OCI-LY1 (cell line): ENCODE measurements around the gene B3GNT5.

Experiments
- H2AFZ ChIP-seq: fragments of 200-600 bp; sonication (generic), shearing (Covaris generic); 2 replicates; pipeline ENCODE4 v1.6.0; 2014; ENCODE audit warnings: antibody characterized with exemption, mild to moderate bottlenecking, low read length
- H3F3A ChIP-seq: fragments of 200-600 bp; sonication (generic), shearing (Covaris generic); 2 replicates; pipeline ENCODE4 v1.6.0; 2014; ENCODE audit warnings: mild to moderate bottlenecking, antibody characterized with exemption, low read length, moderate library complexity; ENCODE audit not compliant: insufficient read depth
- H3K27ac ChIP-seq: fragments of 200-600 bp; sonication (generic); 2 replicates; pipeline ENCODE4 v1.5.1; 2014; ENCODE audit warnings: low read length, mixed run types, mild to moderate bottlenecking, low read depth; ENCODE audit not compliant: poor library complexity, severe bottlenecking
- H3K27me3 ChIP-seq: fragments of 200-600 bp; sonication (generic); 2 replicates; pipeline ENCODE4 v1.6.0; 2014; ENCODE audit warnings: antibody characterized with exemption, mild to moderate bottlenecking, low read length, moderate library complexity; ENCODE audit not compliant: insufficient read depth
- H3K36me3 ChIP-seq: fragments of 200-600 bp; sonication (generic); 2 replicates; pipeline ENCODE4 v1.6.1; 2014; ENCODE audit warnings: mild to moderate bottlenecking, antibody characterized with exemption, low read length, moderate library complexity, mixed read lengths; ENCODE audit not compliant: insufficient read depth
- H3K4me1 ChIP-seq: fragments of 200-600 bp; sonication (generic); 2 replicates; pipeline ENCODE4 v1.5.1; 2014; ENCODE audit warnings: mild to moderate bottlenecking, low read length, moderate library complexity; ENCODE audit not compliant: insufficient read depth, severe bottlenecking
- H3K4me2 ChIP-seq: fragments of 200-600 bp; sonication (generic), shearing (Covaris generic); 2 replicates; pipeline ENCODE4 v1.6.1; 2014; ENCODE audit warnings: low read length
- H3K4me3 ChIP-seq: fragments of 200-600 bp; sonication (generic); 2 replicates; pipeline ENCODE4 v1.5.1; 2014; ENCODE audit warnings: low read length, low read depth, mild to moderate bottlenecking, mixed read lengths; ENCODE audit not compliant: poor library complexity, severe bottlenecking
- H3K79me2 ChIP-seq: fragments of 200-600 bp; shearing (Covaris generic); 2 replicates; pipeline ENCODE4 v1.6.1; 2016; ENCODE audit warnings: mixed run types, low read length, mixed read lengths; ENCODE audit not compliant: insufficient read depth
- H3K9ac ChIP-seq: fragments of 200-600 bp; sonication (generic), shearing (Covaris generic); 2 replicates; pipeline ENCODE4 v1.6.1; 2014; ENCODE audit warnings: mild to moderate bottlenecking, low read length, mixed read lengths
- H3K9me2 ChIP-seq: fragments of 200-600 bp; sonication (generic), shearing (Covaris generic); 2 replicates; pipeline ENCODE4 v1.6.1; 2014; ENCODE audit warnings: low read depth, mild to moderate bottlenecking, low read length, mixed read lengths
- H3K9me3 ChIP-seq: fragments of 200-600 bp; shearing (Covaris generic); 2 replicates; pipeline ENCODE4 v1.6.1; 2014; ENCODE audit warnings: low read length, mixed read lengths
- H4K20me1 ChIP-seq: fragments of 200-600 bp; sonication (generic), shearing (Covaris generic); 2 replicates; pipeline ENCODE4 v1.6.0; 2016; ENCODE audit warnings: mild to moderate bottlenecking, low read length; ENCODE audit not compliant: insufficient read depth
- CTCF ChIP-seq: fragments of 200-600 bp; sonication (generic), shearing (Covaris generic); IDR thresholded peaks from 2 replicates; pipeline ENCODE4 v1.5.1; 2017; ENCODE audit warnings: mild to moderate bottlenecking, antibody characterized with exemption, low read length, moderate library complexity, mixed read lengths
- EZH2 ChIP-seq: fragments of 200-600 bp; sonication (generic), shearing (Covaris generic); IDR thresholded peaks from 2 replicates; pipeline ENCODE4 v1.8.0; 2017; ENCODE audit warnings: borderline replicate concordance, mixed run types, mild to moderate bottlenecking, antibody characterized with exemption, low read length, moderate library complexity, mixed read lengths

B3GNT5 gene

GRCh38 chr3:183285828-183286457 is 32.9 kb downstream of the B3GNT5 start:
- H3K4me2 ChIP-seq = no peak overlapping the region
- H3K79me2 ChIP-seq = no peaks in the 10 kb centered on the region
- no peak overlapping the region for H3K9ac ChIP-seq
- H2AFZ ChIP-seq = no peak overlapping the region
- H3K9me3 ChIP-seq = no peaks in the 10 kb centered on the region
- H3K36me3 ChIP-seq = no peaks in the 10 kb centered on the region
- no peak overlapping the region for H3K4me3 ChIP-seq
- H4K20me1 ChIP-seq = no peaks in the 10 kb centered on the region
- no peak overlapping the region for H3K27ac ChIP-seq
- H3K4me1 ChIP-seq = peaks cover 5% of the 10 kb centered on the region
- no peaks in the 10 kb centered on the region for H3K27me3 ChIP-seq
- H3K9me2 ChIP-seq = no peaks in the 10 kb centered on the region
- no peak for TF ChIP-seq EZH2
- no peak for TF ChIP-seq CTCF
- H3F3A ChIP-seq = no peaks in the 10 kb centered on the region

- Histone ChIP-seq H3K4me2 (no peak overlapping the region), H3K9ac (no peak overlapping the region), H3K27me3 (no peaks in the 10 kb centered on the region)
Observed at GRCh38 chr3:183287301-183287971, 34.4 kb downstream of the B3GNT5 start.

GRCh38 chr3:183288117-183288516 is 35.1 kb downstream of the B3GNT5 start:
- H3K4me3 ChIP-seq = no peak overlapping the region
- no peaks in the 10 kb centered on the region for H3K9me2 ChIP-seq
- H3K27me3 ChIP-seq = no peaks in the 10 kb centered on the region
- H3F3A ChIP-seq = no peaks in the 10 kb centered on the region
- TF ChIP-seq CTCF (no peak), EZH2 (no peak)
- H3K36me3 ChIP-seq = no peaks in the 10 kb centered on the region
- H2AFZ ChIP-seq = no peak overlapping the region
- H3K9me3 ChIP-seq = no peaks in the 10 kb centered on the region
- H3K79me2 ChIP-seq = no peaks in the 10 kb centered on the region
- no peak overlapping the region for H3K27ac ChIP-seq
- no peaks in the 10 kb centered on the region for H4K20me1 ChIP-seq
- H3K4me2 ChIP-seq = no peak overlapping the region
- H3K9ac ChIP-seq = no peak overlapping the region
- peaks cover 5% of the 10 kb centered on the region for H3K4me1 ChIP-seq

More at GRCh38 chr3:183287301-183287971, 34.4 kb downstream of the B3GNT5 start:
- TF ChIP-seq CTCF (no peak), EZH2 (no peak)
- Histone ChIP-seq H3K79me2 (no peaks in the 10 kb centered on the region), H4K20me1 (no peaks in the 10 kb centered on the region), H3K9me2 (no peaks in the 10 kb centered on the region), H3K4me3 (no peak overlapping the region), H3K36me3 (no peaks in the 10 kb centered on the region), H3K27ac (no peak overlapping the region), H3F3A (no peaks in the 10 kb centered on the region), H2AFZ (no peak overlapping the region), H3K9me3 (no peaks in the 10 kb centered on the region), H3K4me1 (peaks cover 5% of the 10 kb centered on the region)
